BJ (cell line): ENCODE measurements around the gene WDR90. TPM values are rescaled to one million over a fixed set of nuclear protein-coding genes. Genes with fewer than 3 reads are reported as not detected.
A peak's percentile ranks its signal among the peaks of the same experiment; 100 is the strongest.

ENCODE experiments used
- CTCF ChIA-PET: fragments of 350-600 bp; formaldehyde crosslinking; extraction: SDS; loops from one replicate; lab custom pipeline; 2021; ENCODE audit warnings: antibody characterized with exemption, inconsistent platforms; lab: Yijun Ruan, JAX
- POLR2A ChIA-PET: fragments of 300-600 bp; sonication (Branson Sonifier 250); formaldehyde crosslinking; extraction: SDS; loops from one replicate; lab custom pipeline; 2021; ENCODE audit warnings: antibody characterized with exemption; lab: Charles Lee
- DNase-seq: peaks from one replicate; pipeline ENCODE4 v3.0.0-alpha.2; 2011; ENCODE audit warnings: low read depth
- H3K27me3 ChIP-seq: 2 replicates; pipeline ENCODE4 v1.6.0; 2011; ENCODE audit warnings: low read length; ENCODE audit not compliant: control insufficient read depth, insufficient read depth
- H3K36me3 ChIP-seq: 2 replicates; pipeline ENCODE4 v1.5.1; 2011; ENCODE audit warnings: low read length; ENCODE audit not compliant: control insufficient read depth, insufficient read depth
- H3K4me3 ChIP-seq: 2 replicates; pipeline ENCODE4 v1.5.1; 2011; ENCODE audit warnings: low read depth, mild to moderate bottlenecking, control low read depth, low read length
- CTCF ChIP-seq: IDR thresholded peaks from 2 replicates; pipeline ENCODE4 v1.5.1; 2011; ENCODE audit warnings: low read depth, mild to moderate bottlenecking, control low read depth, inconsistent platforms, low read length, moderate library complexity; ENCODE audit not compliant: insufficient read depth
- polyA plus RNA-seq: library from polyadenylated mRNA; depleted of rRNA; stranded (reverse); fragments of >200 nt; gene quantifications from 2 replicates; pipeline ENCODE4 v1.2.3, GENCODE V29; 2011

The WDR90 gene
- polyA plus RNA-seq, 1 experiment: 10.0 TPM

GRCh38 chr16:684961-685696, 36.0 kb downstream of the WDR90 start:
- POLR2A ChIA-PET: no interaction called here
- H3K36me3 ChIP-seq: peaks cover 23% of the 10 kb centered on the region
- no peaks in the 10 kb centered on the region for H3K27me3 ChIP-seq
- no peak for DNase-seq
- H3K4me3 ChIP-seq: peak overlapping the region; percentile 55; the same call in 1 of the 2 replicates
- TF ChIP-seq CTCF: no peak
- CTCF ChIA-PET: no interaction called here

- peaks cover 23% of the 10 kb centered on the region for H3K36me3 ChIP-seq
Measured at GRCh38 chr16:685967-686366, 36.8 kb downstream of the WDR90 start.

GRCh38 chr16:686459-687260, 37.5 kb downstream of the WDR90 start:
- no peak for DNase-seq
- ChIA-PET CTCF (interaction anchor here (0.7 to 1.1 kb wide), 2 partner anchors 33 to 94 kb away, joined by 4 read pairs; no protein-coding TSS in a partner anchor), POLR2A (no interaction called here)
- TF ChIP-seq CTCF: no peak
- H3K36me3 ChIP-seq: peaks cover 21% of the 10 kb centered on the region
- no peak overlapping the region for H3K4me3 ChIP-seq
- H3K27me3 ChIP-seq: no peaks in the 10 kb centered on the region

More at GRCh38 chr16:685967-686366, 36.8 kb downstream of the WDR90 start:
- Histone ChIP-seq H3K4me3 (no peak overlapping the region), H3K27me3 (no peaks in the 10 kb centered on the region)
- ChIA-PET POLR2A (no interaction called here), CTCF (interaction anchor here (0.7 to 1.1 kb wide), 2 partner anchors 34 to 95 kb away, joined by 4 read pairs; no protein-coding TSS in a partner anchor)
- no peak for DNase-seq
- peak; percentile 60 for TF ChIP-seq CTCF

GRCh38 chr16:687499-687898, 38.3 kb downstream of the WDR90 start:
- Histone ChIP-seq H3K4me3 (no peak overlapping the region), H3K27me3 (no peaks in the 10 kb centered on the region; the same call in 1 of the 2 replicates), H3K36me3 (peaks cover 12% of the 10 kb centered on the region)
- TF ChIP-seq CTCF: no peak
- no peak for DNase-seq
- ChIA-PET CTCF (interaction anchor here (0.7 kb wide), 1 partner anchor 23 kb away, joined by 3 read pairs; no protein-coding TSS in a partner anchor), POLR2A (no interaction called here)
